Adrenal gland (tissue), 12 donors: Measurements from ENCODE around the gene PCNX2. TPM values are rescaled to one million over a fixed set of nuclear protein-coding genes. Genes with fewer than 3 reads are reported as not detected.

Experiments used
- DNase-seq, 7 donors: peaks; one replicate each; pipeline ENCODE4 v3.0.0-alpha.2; 2019 to 2020
- H3K27ac ChIP-seq, 5 donors: fragments of 200-600 bp; sonication (generic) in 4 of 5; 1 replicate in 3 of 5; 2 replicates in 2 of 5; pipeline versions ENCODE4 v1.5.1 to v1.8.0; 2016 to 2020; ENCODE audit warnings: mild to moderate bottlenecking in 1 of 5
- H3K27me3 ChIP-seq: fragments of 200-600 bp; 2 replicates; pipeline ENCODE4 v1.8.0; 2021
- H3K36me3 ChIP-seq, 2 donors: fragments of 200-600 bp; replicated peaks in 1 of 2; 1 replicate in 1 of 2; 2 replicates in 1 of 2; pipeline versions ENCODE4 v1.5.1 to v1.8.0; 2018 to 2022
- H3K4me1 ChIP-seq, 2 donors: fragments of 200-600 bp; replicated peaks in 1 of 2; 1 replicate in 1 of 2; 2 replicates in 1 of 2; pipeline versions ENCODE4 v1.5.1 to v1.8.0; 2018 to 2021
- H3K4me3 ChIP-seq, 4 donors: fragments of 200-600 bp; sonication (generic) in 3 of 4; one replicate each; pipeline ENCODE4 v1.5.1; 2016 to 2018
- H3K9me3 ChIP-seq, 3 donors: fragments of 200-600 bp; sonication (generic) in 1 of 3; replicated peaks in 1 of 3; 1 replicate in 2 of 3; 2 replicates in 1 of 3; pipeline versions ENCODE4 v1.5.1 to v1.8.0; 2016 to 2021
- POLR2A ChIP-seq, 2 donors: fragments of 450-650 bp; IDR thresholded peaks; one replicate each; pipeline ENCODE4 v1.6.1; 2017; ENCODE audit warnings: antibody characterized with exemption in 2 of 2, mild to moderate bottlenecking in 2 of 2, moderate library complexity in 1 of 2
- WGBS, 4 donors: extraction: QIAGEN DNeasy Blood & Tissue Kit in 2 of 4; methylation state at CpG; one replicate each; pipeline versions ENCODE4 v1.1.5 to v1.1.7; 2013 to 2017; 5-methylcytosine and 5-hydroxymethylcytosine counted together
- intact Hi-C, 2 donors: fragments of 100-400 bp; cut with DNase I; formaldehyde crosslinking; loops; one replicate each; pipeline versions ENCODE4 v1.14.1 to v1.15.0; 2022 to 2023
- polyA plus RNA-seq, 3 donors: library from polyadenylated mRNA; stranded (reverse); fragments of 200-250 nt in 2 of 3; fragments of 350-450 nt in 1 of 3; fragmentation: Illumina TruSeq in 1 of 3; extraction: RNeasy Lipid Tissue Mini Kit (QIAGEN cat#74804) in 1 of 3; gene quantifications; one replicate each; pipeline ENCODE4 v1.2.3, GENCODE V29; 2013 to 2014
- total RNA-seq, 9 donors: library from RNA; depleted of rRNA in 4 of 9; stranded (reverse); fragments of >200 nt in 4 of 9; fragments of 120-200 nt in 1 of 9; fragmentation: NEBNext Ultra II Directional in 1 of 9; extraction: Animal tissue kit (Norgen Biotek cat#: 25700) in 1 of 9; gene quantifications; one replicate each; pipeline versions ENCODE4 v1.1.0 to v1.2.4, GENCODE V29; 2013 to 2023
- TF ChIP-seq, protein P1 (sequence below), 6 experiments: fragments of 450-650 bp in 4 of 6; fragments of 200-600 bp in 2 of 6; sonication (generic) in 1 of 6; IDR thresholded peaks; 1 replicate in 5 of 6; 2 replicates in 1 of 6; pipeline versions ENCODE4 v1.5.1 to v1.8.0; 2016 to 2021; ENCODE audit warnings: antibody characterized with exemption in 6 of 6, mild to moderate bottlenecking in 2 of 6, moderate library complexity in 1 of 6
- donor health status: healthy with polysubstance abuse.
- donor health status: Bipolar disorder and iron deficiency.
- donor health status: DM: yes; HTN: yes; CAD: no.
- donor health status: DM: no; HTN: no; CAD: no.
- donor health status: DM: no; HTN: no; CAD: no.
- donor health status: DM: yes; HTN: yes; CAD: no.

The PCNX2 gene
- total and polyA plus RNA-seq, 12 donors = 2.2 to 14.5 (median 5.5) TPM

- H3K27ac ChIP-seq = peak overlapping the region in 3 of 5 donors; percentile 14 to 38 (median 18)
- TF ChIP-seq POLR2A (IDR thresholded peaks at IDR 0.05) = no peak
- TF ChIP-seq, protein P1, sequence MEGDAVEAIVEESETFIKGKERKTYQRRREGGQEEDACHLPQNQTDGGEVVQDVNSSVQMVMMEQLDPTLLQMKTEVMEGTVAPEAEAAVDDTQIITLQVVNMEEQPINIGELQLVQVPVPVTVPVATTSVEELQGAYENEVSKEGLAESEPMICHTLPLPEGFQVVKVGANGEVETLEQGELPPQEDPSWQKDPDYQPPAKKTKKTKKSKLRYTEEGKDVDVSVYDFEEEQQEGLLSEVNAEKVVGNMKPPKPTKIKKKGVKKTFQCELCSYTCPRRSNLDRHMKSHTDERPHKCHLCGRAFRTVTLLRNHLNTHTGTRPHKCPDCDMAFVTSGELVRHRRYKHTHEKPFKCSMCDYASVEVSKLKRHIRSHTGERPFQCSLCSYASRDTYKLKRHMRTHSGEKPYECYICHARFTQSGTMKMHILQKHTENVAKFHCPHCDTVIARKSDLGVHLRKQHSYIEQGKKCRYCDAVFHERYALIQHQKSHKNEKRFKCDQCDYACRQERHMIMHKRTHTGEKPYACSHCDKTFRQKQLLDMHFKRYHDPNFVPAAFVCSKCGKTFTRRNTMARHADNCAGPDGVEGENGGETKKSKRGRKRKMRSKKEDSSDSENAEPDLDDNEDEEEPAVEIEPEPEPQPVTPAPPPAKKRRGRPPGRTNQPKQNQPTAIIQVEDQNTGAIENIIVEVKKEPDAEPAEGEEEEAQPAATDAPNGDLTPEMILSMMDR (IDR thresholded peaks at IDR 0.05) = no peak
- no peaks in the 10 kb centered on the region for H3K36me3 ChIP-seq
- no peaks in the 10 kb centered on the region for H3K9me3 ChIP-seq
- H3K4me1 ChIP-seq = peaks cover 3 to 14% of the 10 kb centered on the region in 2 donors
- no peaks in the 10 kb centered on the region for H3K27me3 ChIP-seq
- DNase-seq = peak in 3 of 7 donors; percentile 21 to 36 (median 30)
- intact Hi-C loops = no loop called here
- no peak overlapping the region for H3K4me3 ChIP-seq
- WGBS, 4 donors = 35 to 56% (median 37%) methylated on average over 1 of the region's 1 CpG
Observed at GRCh38 chr1:233315718-233316301, 20.3 kb upstream of the PCNX2 start.

GRCh38 chr1:233313434-233314155 lies 18.1 kb upstream of the PCNX2 start:
- no peaks in the 10 kb centered on the region for H3K9me3 ChIP-seq
- TF ChIP-seq, protein P1 (IDR thresholded peaks at IDR 0.05) = no peak
- no peak for TF ChIP-seq POLR2A (IDR thresholded peaks at IDR 0.05)
- intact Hi-C loops = no loop called here
- 66 to 85% (median 76%) methylated on average over 4 of the region's 4 CpGs for WGBS, 4 donors
- no peaks in the 10 kb centered on the region for H3K36me3 ChIP-seq
- no peak for DNase-seq
- H3K4me3 ChIP-seq = no peak overlapping the region
- no peaks in the 10 kb centered on the region for H3K27me3 ChIP-seq
- no peak overlapping the region for H3K27ac ChIP-seq
- peaks cover 3 to 14% of the 10 kb centered on the region in 2 donors for H3K4me1 ChIP-seq

DNA sequence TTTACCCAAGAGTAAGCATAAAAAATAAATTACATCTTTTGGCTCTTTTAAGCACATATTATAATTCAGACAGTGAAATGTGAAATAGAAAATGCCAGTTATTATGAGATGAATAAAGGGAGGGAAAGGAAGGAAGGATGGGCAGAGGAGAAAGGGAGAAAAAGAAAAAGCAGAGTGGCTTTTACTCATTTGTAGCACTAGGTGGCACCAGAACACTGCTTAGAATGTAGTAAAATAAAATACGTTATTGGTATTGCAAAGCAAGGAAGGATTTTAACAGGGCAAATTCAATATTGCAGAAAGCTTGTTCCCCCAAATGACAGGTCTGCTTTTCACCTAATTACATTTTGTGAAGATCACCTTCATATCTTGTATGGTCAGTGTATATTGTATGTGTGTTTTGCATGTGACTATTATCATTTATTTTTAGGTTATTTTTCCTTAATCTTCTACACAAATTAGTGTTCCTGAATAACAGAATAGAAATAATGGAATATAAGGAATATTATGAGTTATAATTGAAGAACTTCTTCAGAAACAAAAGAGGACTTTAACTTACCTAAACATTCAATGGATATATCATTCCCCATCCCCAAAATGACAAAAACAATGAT lies 9.1 kb upstream of the PCNX2 start:
- no peaks in the 10 kb centered on the region for H3K36me3 ChIP-seq
- intact Hi-C loops = loop anchor here in 1 of 2 donors (10.0 kb wide), 2 partner anchors 490 to 760 kb away; no protein-coding TSS in a partner anchor
- H3K27ac ChIP-seq = no peak overlapping the region
- no peaks in the 10 kb centered on the region for H3K4me1 ChIP-seq
- no peak for TF ChIP-seq POLR2A (IDR thresholded peaks at IDR 0.05)
- TF ChIP-seq, protein P1 (IDR thresholded peaks at IDR 0.05) = peak; percentile 67 to 88 (median 82)
- H3K4me3 ChIP-seq = no peak overlapping the region
- DNase-seq = no peak
- WGBS, 4 donors = 0 to 4% (median 2%) methylated on average over 1 of the region's 1 CpG
- H3K9me3 ChIP-seq = no peaks in the 10 kb centered on the region
- no peaks in the 10 kb centered on the region for H3K27me3 ChIP-seq

DNA sequence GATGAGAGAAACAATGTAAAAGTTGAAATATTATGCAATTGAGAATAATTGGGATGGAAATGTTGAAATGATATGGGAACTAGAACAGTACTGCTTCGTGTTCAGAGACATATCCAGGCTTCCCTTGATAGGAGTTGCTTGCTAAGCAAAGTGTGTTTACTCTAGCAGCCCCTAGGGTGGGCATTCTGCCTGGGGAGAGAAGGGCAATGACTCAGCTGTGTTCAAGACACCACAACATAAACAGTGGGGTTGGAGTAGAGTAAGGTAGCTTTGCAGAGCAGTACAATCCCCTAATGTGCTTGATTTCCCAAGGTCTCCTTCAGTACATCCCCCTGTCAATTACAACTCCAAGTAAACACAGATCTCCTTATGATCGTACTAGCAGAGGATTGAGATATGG lies 4.8 kb upstream of the PCNX2 start:
- Histone ChIP-seq H3K4me1 (peaks cover 0 to under 1% of the 10 kb centered on the region in 2 donors), H3K9me3 (no peaks in the 10 kb centered on the region), H3K4me3 (no peak overlapping the region), H3K36me3 (no peaks in the 10 kb centered on the region), H3K27ac (no peak overlapping the region), H3K27me3 (no peaks in the 10 kb centered on the region)
- no peak for TF ChIP-seq POLR2A (IDR thresholded peaks at IDR 0.05)
- no peak for DNase-seq
- intact Hi-C loops = loop anchor here in 1 of 2 donors (10.0 kb wide), 2 partner anchors 494 to 764 kb away; no protein-coding TSS in a partner anchor
- 76 to 82% (median 79%) methylated on average over 2 of the region's 2 CpGs for WGBS, 4 donors
